GM19328 (cell line): ENCODE results near the gene TRIM71.
"Not testable (repeated sequence)": the region's sequence is repeated elsewhere in the genome, so short reads cannot be mapped to it uniquely, and the experiment has no call there.

Experiments
- ATAC-seq: cut with Tn5 transposase; IDR thresholded peaks from one replicate; pipeline ENCODE4 v1.9.1; 2021; ENCODE audit warnings: mild to moderate bottlenecking, moderate library complexity; ENCODE audit not compliant: unreplicated experiment

The TRIM71 gene

GRCh38 chr3:32922078-32922477 is 104.3 kb downstream of the TRIM71 start:
- ATAC-seq = no peak

- ATAC-seq = no peak
Observed at GRCh38 chr3:32930161-32930560, 112.4 kb downstream of the TRIM71 start.

DNA sequence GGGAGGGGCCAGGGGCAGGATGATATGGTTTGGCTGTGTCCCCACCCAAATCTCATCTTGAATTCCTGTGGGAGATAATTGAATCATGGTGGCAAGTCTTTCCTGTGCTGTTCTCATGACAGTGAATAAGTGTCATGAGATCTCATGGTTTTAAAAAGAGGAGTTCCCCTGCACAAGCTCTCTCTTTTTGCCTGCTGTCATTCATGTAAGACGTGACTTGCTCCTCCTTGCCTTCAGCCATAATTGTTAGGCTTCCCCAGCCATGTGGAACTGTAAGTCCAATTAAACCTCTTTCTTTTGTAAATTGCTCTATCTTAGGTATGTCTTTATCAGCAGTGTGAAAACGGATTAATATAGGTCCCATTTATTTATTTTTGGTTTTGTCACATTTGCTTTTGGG is 113.5 kb downstream of the TRIM71 start:
- ATAC-seq = not testable (repeated sequence)

GRCh38 chr3:32934150-32934742 is 116.4 kb downstream of the TRIM71 start:
- no peak for ATAC-seq

- ATAC-seq = no peak
Observed at GRCh38 chr3:32937331-32937730, 119.5 kb downstream of the TRIM71 start.

DNA sequence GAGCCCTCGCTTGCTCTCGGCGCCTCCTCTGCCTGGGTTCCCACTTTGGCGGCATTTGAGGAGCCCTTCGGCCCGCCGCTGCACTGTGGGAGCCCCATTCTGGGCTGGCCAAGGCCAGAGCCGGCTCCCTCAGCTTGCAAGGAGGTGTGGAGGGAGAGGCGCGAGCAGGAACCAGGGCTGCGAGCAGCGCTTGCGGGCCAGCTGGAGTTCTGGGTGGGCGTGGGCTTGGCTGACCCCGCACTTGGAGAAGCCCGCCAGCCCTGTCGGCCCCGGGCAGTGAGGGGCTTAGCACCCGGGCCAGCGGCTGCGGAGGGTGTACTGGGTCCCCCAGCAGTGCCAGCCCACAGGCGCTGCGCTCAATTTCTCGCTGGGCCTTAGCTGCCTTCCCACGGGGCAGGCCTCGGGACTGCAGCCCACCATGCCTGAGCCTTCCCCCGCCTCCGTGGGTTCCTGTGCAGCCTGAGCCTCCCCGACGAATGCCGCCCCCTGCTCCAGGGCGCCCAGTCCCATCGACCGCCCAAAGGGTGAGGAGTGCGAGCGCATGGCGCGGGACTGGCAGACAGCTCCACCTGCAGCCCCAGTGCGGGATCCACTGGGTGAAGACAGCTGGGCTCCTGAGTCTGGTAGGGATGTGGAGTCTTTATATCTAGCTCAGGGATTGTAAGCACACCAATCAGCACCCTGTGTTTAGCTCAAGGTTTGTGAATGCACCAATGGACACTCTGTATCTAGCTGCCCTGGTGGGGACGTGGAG is 121.9 kb downstream of the TRIM71 start:
- not testable (repeated sequence) for ATAC-seq

DNA sequence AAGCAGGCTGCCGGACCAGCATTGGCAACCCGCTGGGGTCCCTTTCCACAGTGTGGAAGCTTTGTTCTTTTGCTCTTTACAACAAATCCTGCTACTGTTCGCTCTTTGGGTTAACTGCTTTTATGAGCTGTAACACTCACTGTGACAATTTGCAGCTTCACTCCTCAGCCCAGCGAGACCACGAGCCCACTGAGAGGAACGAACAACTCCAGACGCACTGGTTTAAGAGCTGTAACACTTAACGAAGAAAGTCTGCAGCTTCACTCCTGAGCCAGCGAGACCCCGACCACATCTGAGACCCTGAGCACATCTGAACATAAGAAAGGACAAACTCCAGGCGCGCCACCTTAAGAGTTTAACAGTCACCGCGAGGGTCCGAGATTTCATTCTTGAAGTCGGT is 122.9 kb downstream of the TRIM71 start:
- ATAC-seq = no peak

GRCh38 chr3:32945136-32945535 is 127.3 kb downstream of the TRIM71 start:
- no peak for ATAC-seq

- ATAC-seq = not testable (repeated sequence)
Observed at GRCh38 chr3:32945598-32945997, 127.8 kb downstream of the TRIM71 start.

DNA sequence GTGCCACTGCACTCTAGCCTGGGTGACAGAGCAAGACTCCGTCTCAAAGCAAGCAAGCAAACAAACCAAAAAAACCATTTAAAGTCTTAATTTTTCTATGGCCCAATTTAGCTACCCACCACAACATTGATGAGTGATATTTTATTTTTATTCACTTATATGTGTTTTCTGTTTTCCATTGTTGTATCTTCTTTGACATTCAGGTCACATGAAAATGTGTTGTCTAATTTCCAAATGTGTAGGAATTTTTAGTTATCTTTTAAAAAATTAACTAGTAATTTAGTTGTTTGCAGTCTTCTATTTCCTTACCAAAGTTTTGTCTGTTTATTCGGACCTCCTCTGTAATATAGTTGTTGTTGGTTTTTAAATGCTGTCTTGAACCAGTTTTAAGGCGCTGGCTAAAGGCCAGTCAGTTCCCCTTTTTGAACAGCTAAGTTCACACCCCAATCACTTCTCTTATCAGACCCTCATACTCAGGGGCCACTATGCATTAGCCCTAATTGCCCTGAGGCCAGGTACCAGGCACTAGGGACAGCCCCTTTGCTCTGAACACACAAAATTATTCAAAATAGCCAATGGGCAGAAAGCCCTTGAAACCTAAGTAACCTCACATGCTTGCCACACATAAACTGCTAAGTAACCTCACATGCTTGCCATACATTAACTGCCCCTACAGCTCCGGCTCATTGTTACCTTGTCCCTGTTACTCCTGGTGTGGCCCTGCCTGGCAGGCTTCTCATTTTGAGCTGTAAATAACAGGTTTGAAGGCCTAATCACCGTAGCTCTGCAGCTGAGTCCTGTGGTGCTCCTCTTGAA is 129.4 kb downstream of the TRIM71 start:
- ATAC-seq = no peak
